ENCODE measurements around the gene SERPINB13.

SERPINB13 gene

DNA sequence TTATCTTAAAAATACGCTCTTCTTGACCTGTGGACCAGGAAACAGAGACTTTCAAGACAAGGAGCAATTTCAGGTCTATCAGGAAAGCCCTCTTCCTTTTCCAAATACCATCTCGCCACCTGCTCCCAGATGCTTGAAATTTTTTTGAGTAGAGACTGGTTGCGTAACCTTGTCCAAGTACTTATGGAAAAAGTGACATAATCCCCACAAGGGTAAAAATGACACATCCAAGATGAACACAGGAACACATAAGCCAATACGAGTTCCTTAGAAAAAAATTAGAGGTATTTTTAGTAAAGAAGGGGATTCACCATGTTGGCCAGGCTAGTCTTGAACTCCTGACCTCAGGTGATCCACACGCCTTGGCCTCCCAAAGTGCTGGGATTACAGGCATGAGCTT is 1.8 kb downstream of the SERPINB13 start:
- TF ChIP-seq, protein P1, sequence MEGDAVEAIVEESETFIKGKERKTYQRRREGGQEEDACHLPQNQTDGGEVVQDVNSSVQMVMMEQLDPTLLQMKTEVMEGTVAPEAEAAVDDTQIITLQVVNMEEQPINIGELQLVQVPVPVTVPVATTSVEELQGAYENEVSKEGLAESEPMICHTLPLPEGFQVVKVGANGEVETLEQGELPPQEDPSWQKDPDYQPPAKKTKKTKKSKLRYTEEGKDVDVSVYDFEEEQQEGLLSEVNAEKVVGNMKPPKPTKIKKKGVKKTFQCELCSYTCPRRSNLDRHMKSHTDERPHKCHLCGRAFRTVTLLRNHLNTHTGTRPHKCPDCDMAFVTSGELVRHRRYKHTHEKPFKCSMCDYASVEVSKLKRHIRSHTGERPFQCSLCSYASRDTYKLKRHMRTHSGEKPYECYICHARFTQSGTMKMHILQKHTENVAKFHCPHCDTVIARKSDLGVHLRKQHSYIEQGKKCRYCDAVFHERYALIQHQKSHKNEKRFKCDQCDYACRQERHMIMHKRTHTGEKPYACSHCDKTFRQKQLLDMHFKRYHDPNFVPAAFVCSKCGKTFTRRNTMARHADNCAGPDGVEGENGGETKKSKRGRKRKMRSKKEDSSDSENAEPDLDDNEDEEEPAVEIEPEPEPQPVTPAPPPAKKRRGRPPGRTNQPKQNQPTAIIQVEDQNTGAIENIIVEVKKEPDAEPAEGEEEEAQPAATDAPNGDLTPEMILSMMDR (IDR thresholded peaks at IDR 0.05; ENCODE audit: low read depth, low read length): no peak
- no peak for DNase-seq (ENCODE audit: extremely low read depth, low read depth)

DNA sequence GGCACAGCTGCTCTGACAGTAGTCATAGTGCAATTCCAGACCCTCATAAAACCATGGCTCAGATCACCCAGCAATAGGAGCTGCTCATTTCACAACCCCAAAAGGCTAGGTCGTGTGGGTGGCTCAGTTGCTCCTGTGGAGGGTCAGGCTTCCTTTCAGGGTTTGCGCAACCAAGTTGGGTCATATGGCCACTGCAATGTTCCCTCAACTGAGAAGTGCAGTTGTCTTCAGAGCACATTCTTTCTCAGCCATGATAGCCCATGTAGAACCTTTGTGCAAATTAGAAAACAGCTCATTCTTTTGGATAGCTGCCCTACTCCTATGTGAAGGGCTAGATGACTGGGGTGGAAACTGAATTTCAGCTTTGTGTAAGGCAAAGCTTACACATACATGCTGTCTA is 3.2 kb downstream of the SERPINB13 start:
- DNase-seq (ENCODE audit: extremely low read depth, low read depth): no peak
- TF ChIP-seq, protein P1 (IDR thresholded peaks at IDR 0.05; ENCODE audit: low read depth, low read length): no peak

DNA sequence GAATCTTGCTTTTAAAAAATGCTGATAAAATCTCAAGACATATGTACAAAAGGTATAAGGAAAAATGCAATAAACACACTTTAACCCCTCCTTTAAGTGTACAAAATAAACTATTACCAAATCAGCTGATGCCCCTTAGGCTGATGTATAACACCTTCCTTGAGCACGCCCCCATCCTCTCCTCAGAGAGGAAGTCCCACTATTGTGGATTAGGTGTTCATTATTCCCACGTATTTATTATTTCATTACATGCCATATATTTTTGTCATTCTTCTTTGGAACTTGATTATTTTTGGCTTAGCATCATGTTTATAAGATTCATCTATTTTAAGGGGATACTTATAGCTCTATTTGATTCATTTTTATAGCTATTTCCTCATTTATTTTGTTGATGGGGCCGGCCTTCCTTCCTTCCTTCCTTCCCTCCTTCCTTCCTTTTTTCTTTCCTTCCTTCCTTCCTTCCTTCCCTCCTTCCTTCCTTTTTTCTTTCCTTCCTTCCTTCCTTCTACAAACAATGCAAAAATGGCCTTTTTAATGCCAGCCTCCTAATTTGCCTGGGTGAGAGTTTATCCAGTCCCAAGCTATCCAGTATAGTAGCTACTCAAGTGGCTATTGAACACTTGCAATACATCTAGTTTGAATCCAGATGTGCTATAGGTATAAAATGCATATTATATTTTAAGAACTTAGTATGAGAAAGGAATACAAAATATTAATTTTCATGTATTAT is 4.0 kb downstream of the SERPINB13 start:
- TF ChIP-seq, protein P1 (IDR thresholded peaks at IDR 0.05; ENCODE audit: low read depth, low read length): no peak
- DNase-seq (ENCODE audit: extremely low read depth, low read depth): no peak

DNA sequence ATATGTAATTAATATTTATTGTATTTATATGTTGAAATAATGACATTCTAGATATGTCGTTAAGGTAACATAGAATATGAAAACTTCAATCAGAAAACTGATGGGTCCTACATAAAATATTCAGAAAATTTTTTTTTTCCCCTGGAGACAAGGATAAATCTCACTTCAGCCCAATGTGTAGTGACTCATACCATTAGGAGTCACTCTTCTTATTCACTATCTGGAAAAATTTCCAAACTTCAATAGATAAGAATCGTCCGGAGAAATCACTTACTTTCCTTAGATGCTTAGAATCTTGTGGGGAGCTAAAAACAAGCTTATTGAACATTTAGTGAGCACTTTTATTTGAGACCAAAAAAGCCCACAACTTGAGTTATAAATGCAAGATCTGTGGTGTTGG is 4.6 kb downstream of the SERPINB13 start:
- no peak for DNase-seq (ENCODE audit: extremely low read depth, low read depth)
- TF ChIP-seq, protein P1 (IDR thresholded peaks at IDR 0.05; ENCODE audit: low read depth, low read length): no peak

DNA sequence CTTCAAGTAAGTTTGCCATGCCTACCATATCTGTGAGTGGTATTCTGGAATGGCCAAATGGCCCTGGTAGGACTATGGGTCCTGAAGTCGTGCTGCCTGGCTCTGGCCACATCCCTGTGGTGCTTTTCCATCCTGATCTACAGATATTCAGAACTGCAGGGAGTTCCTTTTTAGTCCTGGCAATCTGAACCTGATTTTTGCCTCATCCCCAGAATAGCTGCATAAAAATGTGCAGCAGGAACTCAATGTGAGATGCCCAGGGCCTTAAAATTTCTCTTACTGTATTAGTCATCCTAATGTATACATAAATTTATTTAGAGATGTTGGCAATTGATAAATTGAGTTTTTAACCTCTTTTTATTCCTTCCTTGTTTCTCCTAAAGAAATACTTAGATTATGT is 5.3 kb downstream of the SERPINB13 start:
- TF ChIP-seq, protein P1 (IDR thresholded peaks at IDR 0.05; ENCODE audit: low read depth, low read length): no peak

DNA sequence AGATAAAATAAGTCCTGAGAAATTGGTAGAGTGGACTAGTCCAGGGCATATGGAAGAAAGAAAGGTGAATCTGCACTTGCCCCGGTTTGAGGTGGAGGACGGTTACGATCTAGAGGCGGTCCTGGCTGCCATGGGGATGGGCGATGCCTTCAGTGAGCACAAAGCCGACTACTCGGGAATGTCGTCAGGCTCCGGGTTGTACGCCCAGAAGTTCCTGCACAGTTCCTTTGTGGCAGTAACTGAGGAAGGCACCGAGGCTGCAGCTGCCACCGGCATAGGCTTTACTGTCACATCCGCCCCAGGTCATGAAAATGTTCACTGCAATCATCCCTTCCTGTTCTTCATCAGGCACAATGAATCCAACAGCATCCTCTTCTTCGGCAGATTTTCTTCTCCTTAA is 9.8 kb downstream of the SERPINB13 start:
- TF ChIP-seq, protein P1 (IDR thresholded peaks at IDR 0.05; ENCODE audit: low read depth, low read length): no peak
- DNase-seq (ENCODE audit: extremely low read depth, low read depth): no peak

More for the DNA sequence above, 5.3 kb downstream of the SERPINB13 start:
- DNase-seq (ENCODE audit: extremely low read depth, low read depth): no peak

DNA sequence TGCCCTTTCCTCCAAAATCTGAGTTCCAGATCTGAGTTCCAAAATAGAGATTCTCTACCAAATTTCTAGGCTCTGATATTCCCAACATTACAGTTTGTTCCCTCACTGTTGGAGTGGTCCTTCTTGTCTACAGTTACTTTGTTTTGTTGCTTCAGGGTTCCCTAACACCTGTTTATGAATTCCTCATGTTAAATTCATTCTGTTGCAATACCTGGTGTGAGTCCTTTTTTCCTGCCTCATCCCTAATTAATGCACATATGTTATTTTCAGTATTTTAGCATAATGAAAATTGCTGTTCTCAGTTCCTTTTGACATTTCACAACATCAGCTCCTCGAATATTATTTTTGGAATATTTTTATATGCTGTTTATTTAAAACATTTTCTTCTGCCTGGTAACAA is 16.2 kb downstream of the SERPINB13 start:
- no peak for DNase-seq (ENCODE audit: extremely low read depth, low read depth)

More for the DNA sequence above, 16.2 kb downstream of the SERPINB13 start:
- TF ChIP-seq, protein P1 (IDR thresholded peaks at IDR 0.05; ENCODE audit: low read depth, low read length): no peak
